Astrocyte (in vitro differentiated cells and primary cell): ENCODE measurements around the gene DERA.

ENCODE experiments used
- EZH2 ChIP-seq: IDR thresholded peaks from 2 replicates; pipeline ENCODE4 v1.6.1; 2012; ENCODE audit warnings: mild to moderate bottlenecking, low read length, inconsistent platforms; ENCODE audit not compliant: insufficient read depth
- TF ChIP-seq, protein P1 (sequence below): IDR thresholded peaks from 2 replicates; pipeline ENCODE4 v1.5.1; 2011; ENCODE audit warnings: low read depth, mild to moderate bottlenecking, inconsistent platforms, low read length, moderate library complexity; ENCODE audit not compliant: insufficient read depth

DNA sequence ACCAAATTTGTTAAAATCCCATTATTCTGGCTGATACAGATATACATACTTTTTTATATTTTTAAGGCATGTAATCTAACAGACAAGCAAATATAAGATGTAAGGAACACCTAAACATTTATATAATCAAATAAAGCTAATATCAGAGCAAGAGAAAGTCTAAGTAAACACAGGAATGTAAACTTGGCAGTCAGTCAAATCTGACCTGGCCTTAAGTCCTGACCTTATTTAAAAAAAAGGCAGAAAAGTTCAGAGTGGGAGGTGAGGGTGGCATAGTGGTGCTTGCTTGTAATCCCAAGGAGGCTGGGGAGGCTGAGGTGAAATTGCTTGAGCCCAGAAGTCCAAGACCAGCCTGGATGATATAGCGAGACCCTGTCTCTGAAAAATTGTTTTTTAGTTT, 152.6 kb downstream of the DERA start:
- TF ChIP-seq, protein P1, sequence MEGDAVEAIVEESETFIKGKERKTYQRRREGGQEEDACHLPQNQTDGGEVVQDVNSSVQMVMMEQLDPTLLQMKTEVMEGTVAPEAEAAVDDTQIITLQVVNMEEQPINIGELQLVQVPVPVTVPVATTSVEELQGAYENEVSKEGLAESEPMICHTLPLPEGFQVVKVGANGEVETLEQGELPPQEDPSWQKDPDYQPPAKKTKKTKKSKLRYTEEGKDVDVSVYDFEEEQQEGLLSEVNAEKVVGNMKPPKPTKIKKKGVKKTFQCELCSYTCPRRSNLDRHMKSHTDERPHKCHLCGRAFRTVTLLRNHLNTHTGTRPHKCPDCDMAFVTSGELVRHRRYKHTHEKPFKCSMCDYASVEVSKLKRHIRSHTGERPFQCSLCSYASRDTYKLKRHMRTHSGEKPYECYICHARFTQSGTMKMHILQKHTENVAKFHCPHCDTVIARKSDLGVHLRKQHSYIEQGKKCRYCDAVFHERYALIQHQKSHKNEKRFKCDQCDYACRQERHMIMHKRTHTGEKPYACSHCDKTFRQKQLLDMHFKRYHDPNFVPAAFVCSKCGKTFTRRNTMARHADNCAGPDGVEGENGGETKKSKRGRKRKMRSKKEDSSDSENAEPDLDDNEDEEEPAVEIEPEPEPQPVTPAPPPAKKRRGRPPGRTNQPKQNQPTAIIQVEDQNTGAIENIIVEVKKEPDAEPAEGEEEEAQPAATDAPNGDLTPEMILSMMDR, result no peak
- no peak for TF ChIP-seq EZH2
